GM21825 (cell line): ENCODE data around the gene RIPK1.
"Not testable (repeated sequence)": the region's sequence is repeated elsewhere in the genome, so short reads cannot be mapped to it uniquely, and the experiment has no call there.

Source experiments
- ATAC-seq: cut with Tn5 transposase; IDR thresholded peaks from one replicate; pipeline ENCODE4 v1.9.1; 2021; ENCODE audit warnings: mild to moderate bottlenecking, moderate library complexity; ENCODE audit not compliant: unreplicated experiment

Gene RIPK1

GRCh38 chr6:3045369-3045768 lies 22.9 kb upstream of the RIPK1 start:
- ATAC-seq, result no peak

GRCh38 chr6:3045777-3046176 lies 22.5 kb upstream of the RIPK1 start:
- no peak for ATAC-seq

DNA sequence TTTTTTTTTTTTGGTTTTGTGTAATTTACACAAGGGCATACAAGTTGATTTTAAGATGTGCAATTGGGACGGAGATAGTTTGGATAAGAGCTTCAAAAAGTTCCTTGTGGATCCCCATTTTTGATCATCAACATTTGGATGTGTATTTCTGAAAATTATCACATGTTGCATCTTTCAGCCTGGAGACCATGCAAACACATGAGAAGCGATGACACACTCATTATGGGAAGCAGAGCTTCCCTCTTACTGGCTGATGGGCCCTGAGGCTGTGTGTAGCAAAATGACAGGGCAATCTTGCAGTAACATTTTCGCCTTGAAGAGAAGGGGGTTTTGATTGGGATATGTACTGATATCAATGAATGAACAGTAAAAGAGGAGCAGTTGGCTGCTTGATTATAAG lies 22.0 kb upstream of the RIPK1 start:
- no peak for ATAC-seq

DNA sequence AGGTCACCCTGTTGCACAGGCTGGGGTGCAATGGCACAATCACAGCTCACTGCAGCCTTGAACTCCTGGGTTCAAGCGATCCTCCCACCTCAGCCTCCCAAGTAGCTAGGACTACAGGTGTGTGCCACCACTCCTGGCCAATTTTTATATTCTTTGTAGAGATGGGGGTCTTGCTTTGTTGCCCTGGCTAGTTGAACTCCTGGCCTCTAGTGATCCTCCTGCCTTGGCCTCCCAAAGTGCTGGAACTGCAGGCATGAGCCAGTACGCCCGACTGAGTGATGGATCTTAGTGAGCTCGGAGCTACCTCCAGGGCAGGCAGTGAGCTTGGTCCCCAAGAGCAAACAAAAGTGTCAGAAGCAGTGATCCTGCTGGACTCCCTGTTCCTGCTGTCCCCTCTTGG lies 20.3 kb upstream of the RIPK1 start:
- not testable (repeated sequence) for ATAC-seq

- ATAC-seq, result no peak
Observed at GRCh38 chr6:3052481-3053230, 15.6 kb upstream of the RIPK1 start.

DNA sequence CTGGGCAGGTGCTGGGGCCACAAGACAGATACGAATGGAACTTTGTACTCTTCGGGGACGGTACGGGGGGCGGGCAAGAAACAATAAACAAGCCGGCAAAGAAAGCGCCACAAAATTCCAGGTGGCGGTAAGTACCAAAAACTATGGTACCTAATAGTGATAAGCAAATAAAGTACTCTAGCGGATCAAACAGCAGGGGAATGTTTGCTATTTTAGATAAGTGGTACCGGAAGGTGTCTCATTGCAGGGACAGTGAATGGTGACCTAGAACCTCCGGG lies 15.1 kb upstream of the RIPK1 start:
- no peak for ATAC-seq

- not testable (repeated sequence) for ATAC-seq
Observed at GRCh38 chr6:3054229-3055157, 13.8 kb upstream of the RIPK1 start.

DNA sequence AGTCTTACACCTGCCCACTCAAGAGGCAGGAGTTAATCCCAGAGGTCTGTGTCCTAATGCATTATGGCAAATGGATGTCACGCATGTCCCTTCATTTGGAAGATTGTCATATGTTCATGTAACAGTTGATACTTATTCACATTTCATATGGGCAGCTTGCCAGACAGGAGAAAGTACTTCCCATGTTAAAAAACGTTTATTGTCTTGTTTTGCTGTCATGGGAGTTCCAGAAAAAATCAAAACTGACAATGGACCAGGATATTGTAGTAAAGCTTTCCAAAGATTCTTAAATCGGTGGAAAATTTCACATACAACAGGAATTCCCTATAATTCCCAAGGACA lies 13.2 kb upstream of the RIPK1 start:
- ATAC-seq, result not testable (repeated sequence)

DNA sequence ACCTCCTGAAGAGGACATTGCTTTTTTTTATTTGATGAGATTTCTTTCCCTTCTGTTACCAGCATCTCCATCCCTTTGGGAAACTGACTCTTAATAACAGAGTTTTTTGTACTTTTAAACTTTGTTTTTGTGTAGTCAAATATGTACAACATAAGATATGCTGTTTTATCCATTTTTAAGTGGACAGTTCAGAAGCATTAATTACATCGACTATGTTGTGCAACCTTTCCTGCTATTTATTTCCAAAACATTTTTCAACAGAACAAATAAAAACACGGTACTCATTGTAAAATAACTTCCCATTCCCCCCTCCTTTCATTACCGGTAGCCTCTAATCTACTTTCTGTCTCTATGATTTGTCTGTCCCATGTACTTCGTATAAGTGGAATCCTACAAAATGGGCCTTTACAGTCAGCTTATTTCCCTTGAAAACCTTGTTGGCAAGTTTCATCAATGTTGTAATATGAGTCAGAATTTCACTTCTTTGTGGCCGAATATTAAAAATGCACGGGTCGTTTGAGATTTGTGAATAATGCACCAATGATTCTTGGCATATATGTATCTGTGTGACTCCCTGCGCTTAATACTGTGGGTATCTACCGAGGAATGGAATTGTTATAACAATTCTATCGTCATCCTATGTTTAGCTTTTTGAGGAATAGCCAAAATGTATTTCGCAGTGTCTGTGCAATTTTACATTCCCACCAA lies 11.1 kb upstream of the RIPK1 start:
- no peak for ATAC-seq

GRCh38 chr6:3058957-3059356 lies 9.3 kb upstream of the RIPK1 start:
- no peak for ATAC-seq

- not testable (repeated sequence) for ATAC-seq
Observed at GRCh38 chr6:3060092-3060491, 8.2 kb upstream of the RIPK1 start.

GRCh38 chr6:3061501-3061941 lies 6.8 kb upstream of the RIPK1 start:
- ATAC-seq, result no peak

- not testable (repeated sequence) for ATAC-seq
Observed at GRCh38 chr6:3063340-3063732, 5.0 kb upstream of the RIPK1 start.

DNA sequence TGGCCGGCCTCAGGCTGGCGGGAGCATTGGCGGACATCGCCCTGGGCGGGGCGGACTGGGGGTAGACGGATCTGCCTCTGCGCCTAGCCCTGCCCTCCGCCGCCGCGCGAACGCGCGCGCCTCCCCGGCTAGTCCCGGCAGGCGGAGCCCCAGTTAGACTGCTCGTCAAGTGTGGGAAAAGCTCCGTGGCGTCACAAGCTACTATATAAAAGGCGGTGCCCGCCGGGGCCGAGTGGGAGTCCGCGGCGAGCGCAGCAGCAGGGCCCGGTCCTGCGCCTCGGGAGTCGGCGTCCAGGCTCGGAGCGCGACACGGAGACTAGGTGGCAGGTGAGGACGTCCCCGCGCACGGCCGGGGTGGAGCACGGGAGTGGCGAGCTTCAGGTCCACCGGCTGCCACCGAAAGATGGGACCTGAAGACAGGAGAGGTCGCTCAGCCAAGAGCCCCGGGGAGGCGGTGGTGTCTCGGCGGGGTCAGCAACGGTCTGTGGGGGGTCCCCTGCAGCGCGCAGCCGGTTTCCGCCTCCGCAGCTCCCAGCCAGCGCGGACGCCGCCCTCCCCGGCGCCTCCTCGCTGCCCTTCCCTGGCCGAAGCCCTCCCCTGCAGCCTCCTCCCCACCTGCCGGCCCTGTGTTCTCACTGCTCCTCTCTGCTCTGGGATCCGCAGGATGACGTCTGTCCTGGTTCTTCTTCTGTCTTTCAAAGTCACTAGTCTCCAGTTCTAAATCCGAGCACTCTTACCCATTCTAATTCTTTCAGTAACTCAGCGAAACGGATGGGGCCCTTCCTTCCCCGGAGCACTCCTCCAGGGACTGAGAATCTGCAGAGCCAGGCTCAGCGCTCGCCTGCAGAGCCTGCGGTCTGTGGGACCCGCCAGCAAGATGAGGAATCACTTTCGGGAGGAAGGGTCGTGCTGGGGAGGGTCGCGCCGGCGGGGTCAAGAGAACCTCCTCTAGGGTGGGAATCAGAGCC lies 4.3 kb upstream of the RIPK1 start:
- ATAC-seq, result peak; percentile 60

GRCh38 chr6:3071568-3071967 lies 3.3 kb downstream of the RIPK1 start:
- ATAC-seq, result no peak

DNA sequence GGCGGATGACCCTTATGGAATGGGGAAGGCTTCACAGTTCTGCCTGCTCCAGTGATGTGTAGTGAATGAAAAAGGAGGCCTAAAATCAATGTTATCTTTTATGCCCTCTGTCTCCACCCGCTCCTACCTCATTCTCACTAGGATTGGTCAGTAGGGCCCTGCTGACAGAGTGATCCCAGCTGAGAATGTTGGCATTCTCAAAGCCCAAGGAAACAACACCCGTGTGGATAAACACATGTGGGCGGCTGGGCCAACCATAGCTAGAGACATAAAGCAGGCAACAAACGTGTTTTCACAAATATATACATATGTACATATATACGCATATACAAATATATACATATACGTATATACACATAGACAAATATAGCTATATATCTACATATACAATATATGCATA lies 4.5 kb downstream of the RIPK1 start:
- no peak for ATAC-seq

- ATAC-seq, result no peak
Observed at GRCh38 chr6:3073382-3073781, 5.1 kb downstream of the RIPK1 start.

DNA sequence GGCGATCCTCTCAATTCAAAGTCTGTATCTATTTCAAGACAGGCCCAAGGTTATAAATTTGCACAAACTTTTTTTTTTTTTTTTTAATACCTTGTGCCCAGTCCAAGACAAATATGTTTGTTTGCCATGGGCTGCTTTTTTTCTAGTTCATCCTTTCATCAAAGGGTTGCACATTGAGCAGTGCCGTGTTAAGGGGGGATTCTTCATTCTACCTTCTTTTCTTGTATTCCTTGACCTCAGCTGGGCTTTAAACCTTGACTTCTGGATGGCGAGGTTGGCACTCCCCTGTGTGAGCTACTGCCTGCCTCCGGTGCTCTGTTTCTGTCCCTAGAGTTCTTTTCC lies 7.4 kb downstream of the RIPK1 start:
- no peak for ATAC-seq

DNA sequence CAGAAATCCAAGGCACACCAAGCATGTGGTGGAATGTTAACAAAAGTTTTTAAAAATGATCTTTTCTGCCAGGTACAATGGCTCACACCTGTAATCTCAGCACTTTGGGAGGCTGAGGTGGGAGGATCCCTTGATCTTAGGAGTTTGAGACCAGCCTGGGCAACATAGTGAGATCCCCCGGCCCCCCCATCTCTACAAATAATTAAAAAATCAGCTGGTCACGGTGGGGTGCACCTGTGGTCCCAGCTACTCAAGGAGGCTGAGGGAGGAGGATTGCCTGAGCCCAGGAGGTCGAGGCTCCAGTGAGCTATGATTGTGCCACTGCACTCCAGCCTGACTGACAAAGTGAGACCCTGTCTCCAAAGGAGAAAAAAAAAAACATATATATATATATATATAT lies 8.0 kb downstream of the RIPK1 start:
- no peak for ATAC-seq

DNA sequence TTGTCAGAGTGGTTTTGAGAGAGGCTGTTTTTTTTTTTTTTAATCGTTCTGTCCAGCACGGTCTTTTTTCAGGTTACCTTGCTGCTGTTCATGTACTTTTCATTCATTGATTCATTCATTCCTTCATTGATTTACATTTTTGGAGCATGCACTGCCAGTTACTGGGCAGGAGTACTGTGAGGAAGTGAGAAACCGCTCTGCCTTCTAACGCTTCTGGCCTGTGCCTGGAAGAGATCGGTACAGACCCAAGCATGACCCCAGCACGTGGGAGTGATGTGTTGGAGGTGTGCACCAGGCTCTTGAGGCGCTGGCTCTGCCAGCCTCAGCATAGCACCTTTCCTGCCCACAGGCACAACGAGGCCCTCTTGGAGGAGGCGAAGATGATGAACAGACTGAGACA lies 9.1 kb downstream of the RIPK1 start:
- no peak for ATAC-seq

DNA sequence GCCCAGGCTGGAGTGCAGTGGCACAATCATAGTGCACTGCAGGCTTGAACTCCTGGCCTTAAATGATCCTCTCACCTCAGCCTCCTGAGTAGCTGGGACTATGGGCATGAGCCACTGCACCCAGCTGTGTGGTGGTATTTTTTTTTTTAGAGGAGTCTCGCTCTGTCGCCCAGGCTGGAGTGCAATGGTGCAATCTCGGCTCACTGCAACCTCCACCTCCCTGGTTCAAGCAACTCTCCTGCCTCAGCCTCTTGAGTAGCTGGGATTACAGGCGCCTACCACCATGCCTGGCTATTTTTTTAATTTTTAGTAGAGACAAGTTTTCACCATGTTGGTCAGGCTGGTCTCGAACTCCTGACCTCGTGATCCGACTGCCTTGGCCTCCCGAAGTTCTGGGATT lies 10.7 kb downstream of the RIPK1 start:
- ATAC-seq, result not testable (repeated sequence)
